IPS-18c (cell line): Measurements from ENCODE around the gene RNF167.

Experiments used
- H3K4me3 ChIP-seq: 2 replicates; pipeline ENCODE4 v1.7.0; 2013; ENCODE audit warnings: low read depth, mild to moderate bottlenecking, low read length, moderate library complexity; ENCODE audit not compliant: insufficient read depth
- H3K9me3 ChIP-seq: one replicate; pipeline ENCODE4 v1.6.1; 2013; ENCODE audit warnings: mild to moderate bottlenecking, low read length, moderate library complexity; ENCODE audit not compliant: control insufficient read depth, insufficient read depth

Gene RNF167

GRCh38 chr17:4931963-4932362, 8.1 kb upstream of the RNF167 start, which contains the start of gene GP1BA:
GP1BA (plus strand) TSS chr17:4932277; CDS start chr17:4932605, 328 bp downstream.
- no peak within 1 kb of the TSS for H3K4me3 ChIP-seq

DNA sequence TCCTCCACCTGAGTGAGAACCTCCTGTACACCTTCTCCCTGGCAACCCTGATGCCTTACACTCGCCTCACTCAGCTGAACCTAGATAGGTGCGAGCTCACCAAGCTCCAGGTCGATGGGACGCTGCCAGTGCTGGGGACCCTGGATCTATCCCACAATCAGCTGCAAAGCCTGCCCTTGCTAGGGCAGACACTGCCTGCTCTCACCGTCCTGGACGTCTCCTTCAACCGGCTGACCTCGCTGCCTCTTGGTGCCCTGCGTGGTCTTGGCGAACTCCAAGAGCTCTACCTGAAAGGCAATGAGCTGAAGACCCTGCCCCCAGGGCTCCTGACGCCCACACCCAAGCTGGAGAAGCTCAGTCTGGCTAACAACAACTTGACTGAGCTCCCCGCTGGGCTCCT, 7.3 kb upstream of the RNF167 start:
- H3K4me3 ChIP-seq = no peak overlapping the region
- H3K9me3 ChIP-seq = peaks cover 1% of the 10 kb centered on the region

More at GRCh38 chr17:4931963-4932362, 8.1 kb upstream of the RNF167 start, which contains the start of gene GP1BA:
- H3K9me3 ChIP-seq = no peaks in the 10 kb centered on the region

DNA sequence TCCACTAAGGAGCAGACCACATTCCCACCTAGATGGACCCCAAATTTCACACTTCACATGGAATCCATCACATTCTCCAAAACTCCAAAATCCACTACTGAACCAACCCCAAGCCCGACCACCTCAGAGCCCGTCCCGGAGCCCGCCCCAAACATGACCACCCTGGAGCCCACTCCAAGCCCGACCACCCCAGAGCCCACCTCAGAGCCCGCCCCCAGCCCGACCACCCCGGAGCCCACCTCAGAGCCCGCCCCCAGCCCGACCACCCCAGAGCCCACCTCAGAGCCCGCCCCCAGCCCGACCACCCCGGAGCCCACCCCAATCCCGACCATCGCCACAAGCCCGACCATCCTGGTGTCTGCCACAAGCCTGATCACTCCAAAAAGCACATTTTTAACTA, 6.4 kb upstream of the RNF167 start:
- no peak overlapping the region for H3K4me3 ChIP-seq
- H3K9me3 ChIP-seq = peaks cover 2% of the 10 kb centered on the region

DNA sequence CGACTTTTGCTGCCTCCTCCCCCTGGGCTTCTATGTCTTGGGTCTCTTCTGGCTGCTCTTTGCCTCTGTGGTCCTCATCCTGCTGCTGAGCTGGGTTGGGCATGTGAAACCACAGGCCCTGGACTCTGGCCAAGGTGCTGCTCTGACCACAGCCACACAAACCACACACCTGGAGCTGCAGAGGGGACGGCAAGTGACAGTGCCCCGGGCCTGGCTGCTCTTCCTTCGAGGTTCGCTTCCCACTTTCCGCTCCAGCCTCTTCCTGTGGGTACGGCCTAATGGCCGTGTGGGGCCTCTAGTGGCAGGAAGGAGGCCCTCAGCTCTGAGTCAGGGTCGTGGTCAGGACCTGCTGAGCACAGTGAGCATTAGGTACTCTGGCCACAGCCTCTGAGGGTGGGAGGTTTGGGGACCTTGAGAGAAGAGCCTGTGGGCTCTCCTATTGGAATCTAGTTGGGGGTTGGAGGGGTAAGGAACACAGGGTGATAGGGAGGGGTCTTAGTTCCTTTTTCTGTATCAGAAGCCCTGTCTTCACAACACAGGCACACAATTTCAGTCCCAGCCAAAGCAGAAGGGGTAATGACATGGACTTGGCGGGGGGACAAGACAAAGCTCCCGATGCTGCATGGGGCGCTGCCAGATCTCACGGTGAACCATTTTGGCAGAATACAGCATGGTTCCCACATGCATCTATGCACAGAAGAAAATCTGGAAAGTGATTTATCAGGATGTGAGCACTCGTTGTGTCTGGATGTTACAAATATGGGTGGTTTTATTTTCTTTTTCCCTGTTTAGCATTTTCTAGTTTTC, 5.7 kb upstream of the RNF167 start:
- no peak overlapping the region for H3K4me3 ChIP-seq
- H3K9me3 ChIP-seq = peaks cover 2% of the 10 kb centered on the region

DNA sequence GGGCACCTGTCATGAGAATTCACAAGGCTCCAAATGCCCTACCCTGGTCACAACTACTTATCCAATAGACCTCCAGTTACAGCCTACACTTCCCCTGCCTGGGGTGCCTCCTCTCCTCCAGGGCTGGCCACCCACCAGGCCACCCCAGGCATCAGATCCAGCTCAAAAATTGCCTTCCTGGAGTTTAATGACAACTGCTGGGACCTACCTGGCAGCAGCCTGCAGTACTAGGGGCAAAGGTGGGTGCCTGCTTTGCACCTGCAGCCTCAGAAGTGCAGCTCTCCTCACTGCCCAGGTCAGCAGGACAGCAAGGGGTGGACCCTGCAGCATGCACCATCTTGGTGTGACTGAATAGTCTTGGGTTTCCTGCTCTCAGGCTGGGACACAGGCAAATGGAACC, 4.4 kb upstream of the RNF167 start:
- peaks cover 2% of the 10 kb centered on the region for H3K9me3 ChIP-seq
- H3K4me3 ChIP-seq = no peak overlapping the region

DNA sequence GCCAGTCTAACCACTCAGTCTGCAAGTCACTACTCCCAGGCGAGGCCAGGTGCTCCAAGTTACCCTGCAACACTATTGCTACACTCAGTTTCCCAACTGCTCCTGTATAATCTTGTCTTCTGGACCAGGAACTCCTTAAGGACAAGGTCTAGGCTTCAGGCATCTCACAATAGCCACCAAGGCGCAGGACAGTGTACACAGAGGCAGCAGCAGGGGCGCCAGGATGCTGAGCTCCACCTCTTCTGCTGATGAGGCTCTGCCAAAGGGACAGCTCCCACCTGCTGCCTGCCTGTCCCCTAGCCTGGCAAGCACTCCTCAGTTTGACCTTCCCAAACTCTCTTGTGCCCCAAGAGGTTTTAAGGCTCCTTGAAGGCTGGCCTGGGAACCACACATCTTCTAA, 3.6 kb upstream of the RNF167 start:
- Histone ChIP-seq H3K4me3 (no peak overlapping the region), H3K9me3 (peaks cover 2% of the 10 kb centered on the region)

DNA sequence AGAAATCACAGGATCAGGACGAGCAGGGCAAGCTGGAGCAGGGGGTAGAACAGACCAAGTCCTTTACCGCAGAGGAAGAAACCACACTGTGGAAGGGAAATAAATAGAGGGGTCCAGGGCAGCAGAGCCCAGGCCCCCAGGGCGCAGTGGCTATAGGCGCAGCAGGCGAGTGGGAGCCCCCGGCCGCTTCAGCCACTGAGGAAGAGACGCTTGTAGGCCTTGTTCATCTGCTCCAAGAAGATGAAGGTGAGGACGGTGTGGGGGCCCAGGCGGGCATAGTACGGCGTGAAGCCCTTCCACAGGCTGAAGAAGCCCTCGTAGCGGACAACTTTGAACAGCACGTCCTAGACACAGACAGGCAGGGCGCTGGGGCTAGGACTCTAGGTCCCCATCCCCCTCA, 2.5 kb upstream of the RNF167 start:
- Histone ChIP-seq H3K9me3 (peaks cover 2% of the 10 kb centered on the region), H3K4me3 (no peak overlapping the region)

DNA sequence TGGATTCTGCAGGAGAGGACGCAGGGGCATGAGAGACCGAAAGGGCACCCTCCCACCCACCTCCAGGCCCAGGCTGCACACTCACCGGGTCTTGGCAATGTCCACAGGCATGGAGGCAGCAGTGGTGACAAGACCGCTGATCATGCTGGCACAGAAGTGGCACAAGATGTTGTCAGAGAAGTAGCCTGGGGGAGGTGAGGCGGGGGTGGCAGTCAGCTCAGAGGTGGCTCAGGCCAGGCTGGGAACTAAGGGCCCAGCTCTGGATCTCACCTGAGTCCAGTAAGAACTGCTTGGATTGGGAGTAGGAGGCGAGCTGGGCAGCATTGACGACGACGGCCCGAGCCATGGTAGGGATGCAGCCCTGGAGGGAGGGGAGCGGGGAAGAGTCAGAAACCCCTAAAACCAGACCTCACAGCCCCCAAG, 2.0 kb upstream of the RNF167 start:
- Histone ChIP-seq H3K9me3 (peaks cover 2% of the 10 kb centered on the region), H3K4me3 (peak overlapping the region; percentile 20; the same call in 1 of the 2 replicates)

- peak overlapping the region; percentile 87 for H3K4me3 ChIP-seq
- H3K9me3 ChIP-seq = peaks cover 2% of the 10 kb centered on the region
These were observed 1.2 kb upstream of the RNF167 start for GRCh38 chr17:4938688-4939545.

- H3K9me3 ChIP-seq = peaks cover 2% of the 10 kb centered on the region
These were observed 597 bp upstream of the RNF167 start for GRCh38 chr17:4939546-4939795.

DNA sequence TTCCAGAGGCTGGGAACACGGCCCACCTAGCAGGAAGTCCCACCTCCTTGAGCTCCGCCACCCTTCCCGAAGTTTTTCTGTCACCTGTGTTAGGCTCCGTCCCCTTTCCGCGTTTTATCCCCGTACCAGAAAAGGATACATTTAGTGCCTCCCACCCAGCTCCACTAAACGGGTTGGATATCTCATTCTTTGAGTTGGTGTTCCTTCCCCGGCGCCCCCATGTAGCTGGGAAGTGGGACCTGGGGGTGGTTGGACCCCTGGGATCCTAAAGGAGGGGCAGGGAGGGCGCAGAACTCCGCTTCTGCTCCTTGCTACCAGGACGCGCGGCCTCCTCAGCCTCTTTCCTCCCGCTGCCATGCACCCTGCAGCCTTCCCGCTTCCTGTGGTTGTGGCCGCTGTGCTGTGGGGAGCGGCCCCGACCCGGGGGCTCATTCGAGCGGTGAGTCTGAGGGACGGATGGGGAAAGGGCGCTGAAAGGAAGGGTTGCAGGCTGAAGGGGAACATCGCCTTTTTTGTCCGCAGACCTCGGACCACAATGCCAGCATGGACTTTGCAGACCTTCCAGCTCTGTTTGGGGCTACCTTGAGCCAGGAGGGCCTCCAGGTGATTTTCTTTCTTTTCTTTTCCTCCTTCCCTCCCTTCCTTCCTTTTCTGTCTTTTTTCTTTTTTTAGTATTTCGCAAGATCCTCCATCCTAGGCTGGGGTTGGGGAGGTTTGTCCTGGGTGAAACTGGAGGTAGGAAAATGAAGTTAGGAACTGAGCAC, 669 bp downstream of the RNF167 start:
- H3K9me3 ChIP-seq = peaks cover 2% of the 10 kb centered on the region
- peak overlapping the region; percentile 87 for H3K4me3 ChIP-seq

More at GRCh38 chr17:4939546-4939795, 597 bp upstream of the RNF167 start:
- H3K4me3 ChIP-seq = peak overlapping the region; percentile 87

GRCh38 chr17:4941319-4941610, 1.2 kb downstream of the RNF167 start:
- peaks cover 2% of the 10 kb centered on the region for H3K9me3 ChIP-seq
- H3K4me3 ChIP-seq = peak overlapping the region; percentile 87

DNA sequence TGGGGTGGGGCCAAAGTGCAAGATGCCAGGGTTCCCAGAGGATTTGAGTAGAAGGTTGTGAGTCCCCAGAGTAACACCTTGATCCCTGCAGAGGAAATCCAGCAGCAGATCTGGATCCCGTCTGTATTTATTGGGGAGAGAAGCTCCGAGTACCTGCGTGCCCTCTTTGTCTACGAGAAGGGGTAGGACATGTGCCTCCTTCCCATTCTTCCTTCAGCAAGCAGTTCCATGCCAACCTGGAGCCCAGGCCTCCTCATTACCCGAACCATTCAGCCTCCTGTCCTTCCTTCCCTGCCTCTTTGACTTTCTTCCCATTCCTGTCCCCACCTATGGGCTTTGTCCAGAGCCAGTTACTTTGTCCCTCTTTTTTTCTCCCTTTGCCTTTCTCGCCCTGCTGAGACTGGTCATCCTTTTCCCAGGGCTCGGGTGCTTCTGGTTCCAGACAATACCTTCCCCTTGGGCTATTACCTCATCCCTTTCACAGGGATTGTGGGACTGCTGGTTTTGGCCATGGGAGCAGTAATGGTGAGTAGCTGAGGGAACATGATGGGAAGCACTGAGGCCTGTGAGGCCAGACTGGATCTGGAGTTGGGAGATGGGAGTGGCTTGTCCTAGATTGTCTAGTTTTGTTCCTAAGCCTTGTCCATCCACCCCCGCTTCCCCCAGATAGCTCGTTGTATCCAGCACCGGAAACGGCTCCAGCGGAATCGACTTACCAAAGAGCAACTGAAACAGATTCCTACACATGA, 2.9 kb downstream of the RNF167 start:
- no peaks in the 10 kb centered on the region for H3K9me3 ChIP-seq
- H3K4me3 ChIP-seq = no peak overlapping the region

DNA sequence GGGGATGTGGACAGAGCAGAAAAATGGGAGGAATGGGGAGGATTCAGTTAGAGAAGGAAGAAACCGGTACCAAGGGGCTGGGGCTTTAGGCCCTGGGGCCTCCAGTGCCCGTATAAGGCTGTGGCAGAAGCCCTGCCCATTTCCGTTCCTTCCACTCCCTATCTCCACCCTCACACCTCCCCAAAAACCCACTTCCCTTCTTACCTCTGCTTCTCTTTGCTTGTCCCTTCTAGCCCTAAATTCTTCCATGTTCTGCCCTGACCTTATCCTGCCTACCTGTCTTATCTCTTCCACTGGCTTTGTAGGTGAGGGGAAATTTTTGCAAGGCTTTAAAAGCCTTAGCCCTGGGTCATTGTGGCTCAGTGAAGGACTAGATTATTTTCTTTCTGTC, 4.1 kb downstream of the RNF167 start:
- Histone ChIP-seq H3K9me3 (no peaks in the 10 kb centered on the region), H3K4me3 (no peak overlapping the region)

DNA sequence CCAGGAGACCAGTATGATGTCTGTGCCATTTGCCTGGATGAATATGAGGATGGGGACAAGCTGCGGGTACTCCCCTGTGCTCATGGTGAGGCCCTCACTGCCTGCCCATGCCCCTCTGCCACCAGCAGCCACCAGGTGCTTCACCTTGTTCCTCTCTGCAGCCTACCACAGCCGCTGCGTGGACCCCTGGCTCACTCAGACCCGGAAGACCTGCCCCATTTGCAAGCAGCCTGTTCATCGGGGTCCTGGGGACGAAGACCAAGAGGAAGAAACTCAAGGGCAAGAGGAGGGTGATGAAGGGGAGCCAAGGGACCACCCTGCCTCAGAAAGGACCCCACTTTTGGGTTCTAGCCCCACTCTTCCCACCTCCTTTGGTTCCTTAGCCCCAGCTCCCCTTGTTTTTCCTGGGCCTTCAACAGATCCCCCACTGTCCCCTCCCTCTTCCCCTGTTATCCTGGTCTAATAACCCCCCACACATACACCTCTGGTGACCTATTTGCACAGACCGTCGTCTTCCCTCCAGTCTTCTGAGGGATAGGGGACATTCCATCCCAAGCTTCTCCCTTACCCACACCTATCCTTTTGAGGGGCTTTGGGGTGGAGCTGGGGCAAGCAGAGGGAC, 4.6 kb downstream of the RNF167 start:
- H3K4me3 ChIP-seq = no peak overlapping the region
- no peaks in the 10 kb centered on the region for H3K9me3 ChIP-seq

DNA sequence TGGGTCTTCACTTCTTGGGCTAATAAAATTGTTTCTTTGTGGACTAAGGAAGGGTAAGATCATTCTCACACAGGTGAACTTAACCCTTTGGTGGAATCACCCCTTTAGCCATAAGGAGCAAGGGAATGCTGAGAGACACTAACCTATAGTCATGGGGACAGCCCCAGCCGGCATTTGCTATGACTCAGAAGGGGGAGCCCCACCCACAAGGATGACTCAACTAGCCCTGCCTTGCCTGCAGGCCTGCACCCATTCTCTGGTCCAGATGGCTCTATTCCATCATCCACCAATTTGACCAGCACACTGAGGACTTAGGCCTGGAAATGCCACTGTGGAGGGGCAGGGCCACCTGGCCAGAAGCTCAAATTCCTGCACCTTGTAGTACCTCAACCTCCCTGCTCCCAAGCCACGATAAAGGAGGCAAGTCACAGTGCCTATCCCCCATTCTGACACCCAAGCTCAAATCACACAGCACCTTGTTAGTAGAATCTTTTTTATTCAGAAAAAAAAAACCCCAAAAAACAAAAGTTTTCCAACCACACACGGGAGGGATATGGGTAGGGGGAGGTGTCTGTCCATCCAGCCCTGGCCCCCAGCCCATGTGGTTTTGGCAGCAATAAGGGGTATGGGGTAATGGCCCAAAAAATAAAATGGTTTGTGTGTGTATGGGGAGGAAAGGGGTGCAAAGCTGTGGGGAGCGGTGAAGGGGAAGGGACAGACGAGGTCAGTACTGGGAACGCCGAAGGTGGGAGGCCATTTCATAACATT, 5.3 kb downstream of the RNF167 start:
- Histone ChIP-seq H3K9me3 (no peaks in the 10 kb centered on the region), H3K4me3 (no peak overlapping the region)
